Muscle of back (tissue), 11 donors: ENCODE results near the gene RNASET2. TPM values are rescaled to one million over a fixed set of nuclear protein-coding genes. Genes with fewer than 3 reads are reported as not detected.
"Not testable (repeated sequence)": the region's sequence is repeated elsewhere in the genome, so short reads cannot be mapped to it uniquely, and the experiment has no call there.

Source experiments
- DNase-seq, 3 donors: peaks; one replicate each; pipeline versions ENCODE4 v3.0.0 to v3.0.0-alpha.2; 2013
- polyA plus RNA-seq, 10 donors: library from polyadenylated mRNA; unstranded; fragments of 120-200 nt; gene quantifications; one replicate each; pipeline ENCODE4 v1.2.1, GENCODE V29; 2013; ENCODE audit not compliant: insufficient read length in 10 of 10

The RNASET2 gene
- polyA plus RNA-seq, 10 donors = 14.3 to 21.9 (median 16.7) TPM

DNA sequence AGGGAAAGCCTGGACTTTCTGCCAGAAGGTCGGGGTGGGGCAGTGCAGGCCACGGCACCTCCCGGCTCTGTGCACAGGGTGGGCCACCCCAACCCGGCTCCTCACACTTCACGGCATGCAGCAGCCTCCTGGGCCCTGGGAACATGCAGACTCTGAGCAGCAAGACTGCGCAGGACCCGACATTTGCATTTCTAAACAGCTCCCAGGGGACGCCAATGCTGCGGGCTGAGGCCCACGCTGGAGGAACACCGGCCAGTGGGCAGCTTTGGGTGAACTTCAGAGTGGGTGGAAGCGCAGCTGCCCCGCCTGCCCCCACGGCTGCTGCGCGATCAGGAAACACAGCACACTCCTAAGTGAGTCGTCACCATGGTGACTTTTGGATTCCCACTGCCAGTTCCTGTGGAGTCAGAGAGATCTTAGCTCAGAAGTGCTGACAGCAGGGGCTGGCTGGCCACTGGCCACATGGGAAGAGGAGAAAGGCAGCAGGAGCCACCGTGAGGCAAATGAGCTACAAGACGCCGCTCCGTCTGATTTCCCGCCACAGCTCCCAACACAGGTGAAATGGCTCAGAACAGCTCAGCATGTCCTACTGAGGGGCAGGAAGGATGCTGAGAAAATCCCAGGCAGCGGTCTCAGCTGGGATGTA lies 52.1 kb downstream of the RNASET2 start:
- DNase-seq = no peak

DNA sequence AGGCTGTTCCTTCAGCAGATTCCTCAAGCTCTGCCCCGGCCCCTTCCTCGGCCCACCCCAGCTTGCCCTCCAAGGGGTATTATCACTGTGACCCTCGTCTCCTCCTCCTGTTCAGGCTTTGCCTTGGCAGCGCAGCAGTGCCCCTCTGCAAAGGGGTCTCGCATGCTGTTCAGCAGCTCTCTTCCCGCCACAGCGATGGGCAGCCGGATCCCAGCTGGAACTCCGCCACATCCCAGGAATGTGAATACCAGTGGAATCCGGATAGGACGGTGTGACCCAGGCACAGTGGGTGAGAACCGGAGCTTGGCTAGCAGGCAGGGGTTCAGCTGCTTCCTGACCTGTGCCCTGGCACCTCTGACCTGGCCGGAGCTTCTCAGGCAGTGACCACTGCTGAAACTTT lies 52.9 kb downstream of the RNASET2 start:
- DNase-seq = no peak

DNA sequence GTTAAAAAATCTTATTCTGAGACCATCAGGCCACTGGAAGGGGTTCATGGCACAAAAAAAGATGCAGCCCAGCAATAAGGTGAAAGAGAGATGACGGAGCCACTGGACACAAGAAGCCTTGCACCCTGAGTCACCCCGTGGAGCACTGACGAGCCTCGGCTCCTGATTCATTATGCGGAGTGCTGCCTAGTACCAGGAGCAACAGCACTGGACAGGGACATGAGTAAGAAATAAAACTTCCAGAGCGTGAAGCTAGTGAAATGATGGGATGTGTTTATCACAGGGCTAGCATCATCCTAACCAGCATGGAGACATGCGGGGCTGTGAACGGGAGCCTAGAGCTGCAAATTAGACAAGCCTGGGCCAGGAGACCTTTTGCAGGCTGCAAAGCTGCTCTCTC lies 53.3 kb downstream of the RNASET2 start:
- no peak for DNase-seq

DNA sequence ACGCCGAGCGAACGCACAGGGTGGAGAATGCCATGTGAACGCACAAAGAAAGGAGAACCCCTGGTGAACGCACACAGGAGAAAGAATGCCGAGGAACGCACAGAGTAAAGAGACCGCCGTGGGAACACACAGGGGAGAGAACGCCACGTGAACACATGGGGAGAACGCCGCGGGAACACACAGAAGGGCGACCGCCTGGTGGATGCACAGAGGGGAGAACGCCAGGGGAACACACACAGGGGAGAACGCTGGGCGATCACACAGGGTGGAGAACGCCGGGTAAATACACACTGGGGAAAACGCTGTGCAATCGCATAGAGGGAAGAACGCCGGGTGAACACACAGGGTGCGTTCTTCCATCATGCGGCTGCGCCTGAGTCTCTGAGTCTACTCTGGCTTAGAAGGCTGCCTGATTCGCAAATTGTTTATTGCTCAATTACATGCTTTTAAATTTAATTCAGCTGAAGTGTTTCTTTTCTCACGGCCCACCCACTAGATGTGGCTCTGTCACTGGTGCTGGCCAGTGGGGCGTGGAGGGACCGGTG lies 54.1 kb downstream of the RNASET2 start:
- DNase-seq = no peak

DNA sequence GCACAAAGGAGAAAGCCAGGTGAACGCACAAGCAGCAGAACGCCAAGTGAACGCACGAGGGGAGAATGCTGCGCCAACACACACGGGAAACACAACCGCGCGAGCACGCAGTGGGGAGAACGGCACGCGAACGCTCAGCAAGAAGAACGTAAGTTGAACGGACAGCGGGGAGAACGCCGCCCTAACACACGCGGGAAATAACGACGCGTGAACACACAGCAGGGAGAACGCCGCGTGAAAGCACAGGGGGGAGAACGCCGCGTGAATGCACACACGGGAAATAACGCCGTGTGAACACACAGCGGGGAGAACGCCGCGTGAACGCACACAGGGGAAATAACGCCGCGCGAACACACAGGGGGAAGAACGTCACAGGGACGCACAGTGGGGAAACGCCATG lies 54.7 kb downstream of the RNASET2 start:
- DNase-seq = no peak

DNA sequence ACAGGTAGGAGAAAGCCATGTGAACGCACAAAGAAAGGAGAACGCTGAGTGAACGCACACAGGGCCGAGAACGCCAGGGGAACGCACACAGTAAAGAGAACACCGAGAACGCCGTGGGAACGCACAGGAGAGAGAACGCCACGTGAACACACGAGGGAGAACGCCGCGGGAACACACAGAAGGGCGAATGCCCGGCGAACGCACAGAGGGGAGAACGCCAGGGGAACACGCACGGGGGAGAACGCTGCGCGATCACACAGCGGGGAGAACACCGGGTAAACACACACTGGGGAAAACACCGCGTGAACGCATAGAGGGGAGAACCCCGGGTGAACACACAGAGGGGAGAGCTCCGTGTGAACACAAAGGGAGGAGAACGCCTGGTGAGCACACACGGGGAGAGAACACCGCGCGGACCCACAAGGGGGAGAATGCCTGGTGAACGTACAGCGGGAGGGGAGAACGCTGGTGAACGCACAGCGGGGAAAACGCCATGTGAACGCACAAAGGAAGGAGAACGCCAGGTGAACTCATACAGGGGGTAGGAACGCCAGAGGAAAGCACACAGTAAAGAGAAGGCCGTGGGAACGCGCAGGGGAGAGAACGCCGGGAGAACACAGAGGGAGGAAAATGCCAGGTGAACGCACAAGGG lies 55.3 kb downstream of the RNASET2 start:
- no peak for DNase-seq

DNA sequence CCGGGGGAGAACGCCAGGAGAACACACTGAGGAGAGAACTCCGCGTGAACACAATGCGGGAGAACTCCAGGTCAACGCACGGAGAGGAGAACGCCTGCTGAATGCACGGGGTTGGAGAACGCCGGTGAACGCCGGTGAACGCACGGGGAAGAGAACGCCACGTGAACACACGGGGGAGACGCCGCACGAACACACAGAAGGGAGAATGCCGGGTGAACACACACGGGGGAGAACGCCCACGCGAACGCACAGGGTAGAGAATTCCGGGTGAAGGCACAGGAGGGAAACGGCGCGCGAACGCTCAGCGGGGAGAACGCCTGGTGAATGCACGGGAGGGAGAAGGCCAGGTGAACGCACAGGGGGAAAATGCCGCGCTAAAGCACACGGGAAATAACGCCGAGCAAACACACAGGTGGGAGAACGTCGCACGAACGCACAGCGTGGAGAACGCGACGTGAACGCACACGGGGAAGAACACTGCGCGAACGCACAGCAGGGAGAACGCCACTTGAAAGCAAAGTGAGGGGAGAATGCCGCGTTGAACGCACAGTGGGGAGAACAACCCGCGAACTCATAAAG lies 56.1 kb downstream of the RNASET2 start:
- no peak for DNase-seq

DNA sequence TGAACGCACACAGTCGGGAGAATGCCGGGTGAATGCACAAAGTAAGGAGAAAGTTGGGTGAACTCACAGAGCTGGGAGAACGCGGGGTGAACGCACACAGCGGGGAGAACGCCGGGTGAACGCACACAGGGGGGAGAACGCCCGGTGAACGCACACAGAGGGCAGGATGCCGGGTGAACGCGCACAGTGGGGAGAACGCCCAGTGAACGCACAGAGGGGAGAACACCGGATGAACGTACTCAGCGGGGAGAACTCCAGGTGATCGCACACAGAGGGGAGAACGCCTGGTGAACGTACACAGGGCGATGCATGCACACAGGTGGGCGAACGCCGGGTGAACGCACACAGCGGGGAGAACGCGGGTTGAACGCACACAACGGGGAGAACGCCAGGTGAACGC lies 57.4 kb downstream of the RNASET2 start:
- DNase-seq = no peak

DNA sequence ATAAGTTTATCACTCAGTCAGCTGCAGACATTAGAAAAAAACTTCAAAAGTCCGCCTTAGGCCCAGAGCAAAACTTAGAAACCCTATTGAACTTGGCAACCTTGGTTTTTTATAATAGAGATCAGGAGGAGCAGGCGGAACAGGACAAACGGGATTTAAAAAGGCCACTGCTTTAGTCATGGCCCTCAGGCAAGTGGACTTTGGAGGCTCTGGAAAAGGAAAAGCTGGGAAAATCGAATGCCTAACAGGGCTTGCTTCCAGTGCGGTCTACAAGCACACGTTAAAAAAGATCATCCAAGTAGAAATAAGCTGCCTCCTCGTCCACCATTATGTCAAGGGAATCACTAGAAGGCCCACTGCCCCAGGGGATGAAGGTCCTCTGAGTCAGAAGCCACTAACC lies 61.7 kb downstream of the RNASET2 start:
- not testable (repeated sequence) for DNase-seq

DNA sequence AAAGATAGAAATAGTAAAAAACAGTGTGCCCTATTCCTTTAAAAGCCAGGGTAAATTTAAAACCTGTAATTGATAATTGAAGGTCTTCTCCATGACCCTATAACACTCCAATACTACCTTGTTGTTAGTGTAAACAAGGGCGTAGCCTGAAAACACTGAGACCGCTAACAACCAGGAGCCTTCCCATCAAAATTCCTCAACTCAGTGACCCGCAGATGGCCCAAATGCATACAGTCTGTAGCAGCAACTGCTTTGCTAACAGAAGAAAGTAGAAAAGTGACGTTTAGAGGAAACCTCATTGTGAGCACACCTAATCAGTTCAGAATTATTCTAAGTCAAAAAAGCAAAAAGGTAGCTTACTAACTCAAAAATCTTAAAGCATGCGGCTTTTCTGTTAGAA lies 63.9 kb downstream of the RNASET2 start:
- DNase-seq = not testable (repeated sequence)

DNA sequence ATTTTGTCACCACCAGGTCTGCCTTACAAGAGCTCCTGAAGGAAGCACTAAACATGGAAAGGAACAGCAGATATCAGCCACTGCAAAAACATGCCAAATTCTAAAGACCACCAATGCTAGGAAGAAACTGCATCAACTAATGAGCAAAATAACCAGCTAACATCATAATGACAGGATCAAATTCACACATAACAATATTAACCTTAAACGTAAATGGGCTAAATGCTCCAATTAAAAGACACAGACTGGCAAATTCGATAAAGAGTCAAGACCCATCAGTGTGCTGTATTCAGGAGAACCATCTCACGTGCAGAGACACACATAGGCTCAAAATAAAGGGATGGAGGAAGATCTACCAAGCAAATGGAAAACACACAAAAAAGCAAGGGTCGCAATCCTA lies 69.6 kb downstream of the RNASET2 start:
- not testable (repeated sequence) for DNase-seq

DNA sequence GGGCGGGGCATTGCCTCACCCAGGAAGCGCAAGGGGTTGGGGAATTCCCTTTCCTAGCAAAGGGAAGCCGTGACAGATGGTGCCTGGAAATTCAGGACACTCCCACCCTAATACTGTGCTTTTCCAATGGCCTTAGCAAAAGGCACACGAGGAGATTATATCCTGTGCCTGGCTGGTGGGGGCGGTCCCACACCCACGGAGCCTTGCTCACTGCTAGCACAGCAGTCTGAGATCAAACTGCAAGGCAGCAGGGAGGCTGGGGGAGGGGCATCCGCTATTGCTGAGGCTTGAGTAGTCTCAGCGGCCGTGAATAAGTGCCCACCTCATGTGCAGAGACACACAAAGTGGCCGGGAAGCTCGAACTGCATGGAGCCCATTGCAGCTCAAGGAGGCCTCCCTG lies 71.4 kb downstream of the RNASET2 start:
- not testable (repeated sequence) for DNase-seq

DNA sequence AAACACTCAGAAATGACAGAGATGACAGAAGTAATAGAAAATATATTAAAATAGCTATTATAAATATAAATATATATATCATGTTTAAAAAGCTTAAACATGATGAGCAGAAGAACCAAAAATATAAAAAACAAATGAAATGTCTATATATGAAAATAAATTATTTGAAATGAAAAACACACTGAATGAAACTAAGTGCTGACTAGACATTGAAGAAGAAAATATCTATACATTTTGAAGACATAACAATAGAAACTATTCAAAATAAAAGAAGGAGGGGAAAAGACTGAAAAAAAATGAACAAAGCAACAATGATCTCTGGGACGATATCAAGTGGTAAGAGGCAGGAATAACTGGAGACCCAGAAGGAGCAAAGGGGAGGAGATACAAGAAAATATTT lies 76.8 kb downstream of the RNASET2 start:
- no peak for DNase-seq

Other genes starting within 250 kb of the RNASET2 start
- 10 to 100 TPM in 9 of 10 donors, 1 to 10 TPM in 1; 8.8 to 24.6 (median 15.5) TPM for gene CEP43, start 42.8 kb upstream of the RNASET2 start, polyA plus RNA-seq
- under 1 TPM in 1 of 10 donors, not detected in 9; 0.66 TPM for gene CCR6, start 166.5 kb upstream of the RNASET2 start, polyA plus RNA-seq
- gene GPR31, start 201.4 kb upstream of the RNASET2 start, polyA plus RNA-seq = under 1 TPM in 1 of 10 donors, not detected in 9; 0.12 TPM